H9 (cell line): ENCODE measurements around the gene DLG2. TPM values are rescaled to one million over a fixed set of nuclear protein-coding genes. Genes with fewer than 3 reads are reported as not detected.

Experiments used
- DNase-seq: peaks from one replicate; pipeline ENCODE4 v3.0.0-alpha.2; 2017
- H2AFZ ChIP-seq: one replicate; pipeline ENCODE4 v1.6.1; 2013; ENCODE audit warnings: mild to moderate bottlenecking, low read length, control low read depth, moderate library complexity
- H2AK5ac ChIP-seq: 2 replicates; pipeline ENCODE4 v1.6.1; 2013; ENCODE audit warnings: low read length, control low read depth, mixed read lengths; ENCODE audit not compliant: insufficient read length
- H2BK120ac ChIP-seq: one replicate; pipeline ENCODE4 v1.6.1; 2013; ENCODE audit warnings: low read depth, mild to moderate bottlenecking, low read length, control low read depth, inconsistent platforms; ENCODE audit not compliant: poor library complexity, severe bottlenecking
- H2BK12ac ChIP-seq: 2 replicates; pipeline ENCODE4 v1.6.1; 2013; ENCODE audit warnings: low read length, control low read depth, mixed read lengths, low read depth; ENCODE audit not compliant: insufficient read length
- H2BK15ac ChIP-seq: 2 replicates; pipeline ENCODE4 v1.6.1; 2013; ENCODE audit warnings: low read depth, low read length, control low read depth
- H2BK20ac ChIP-seq: one replicate; pipeline ENCODE4 v1.6.1; 2013; ENCODE audit warnings: low read depth, mild to moderate bottlenecking, low read length, control low read depth, inconsistent platforms; ENCODE audit not compliant: poor library complexity, severe bottlenecking
- H2BK5ac ChIP-seq: 2 replicates; pipeline ENCODE4 v1.6.1; 2013; ENCODE audit warnings: low read length, control low read depth, mixed read lengths; ENCODE audit not compliant: insufficient read length
- H3K14ac ChIP-seq: 2 replicates; pipeline ENCODE4 v1.6.1; 2013; ENCODE audit warnings: low read length, control low read depth; ENCODE audit not compliant: insufficient read depth
- H3K18ac ChIP-seq: 2 replicates; pipeline ENCODE4 v1.6.1; 2013; ENCODE audit warnings: low read depth, mild to moderate bottlenecking, mixed read lengths, low read length, control low read depth; ENCODE audit not compliant: insufficient read length
- H3K23ac ChIP-seq: 2 replicates; pipeline ENCODE4 v1.6.1; 2013; ENCODE audit warnings: low read length, control low read depth, mixed read lengths, low read depth; ENCODE audit not compliant: insufficient read length
- H3K23me2 ChIP-seq: 2 replicates; pipeline ENCODE4 v1.6.1; 2013; ENCODE audit warnings: low read depth, mild to moderate bottlenecking, mixed read lengths, low read length, control low read depth; ENCODE audit not compliant: insufficient read length, poor library complexity, severe bottlenecking
- H3K27ac ChIP-seq: 2 replicates; pipeline ENCODE4 v1.5.1; 2013; ENCODE audit warnings: low read length, control low read depth, mixed read lengths, low read depth; ENCODE audit not compliant: insufficient read length
- H3K27me3 ChIP-seq: 2 replicates; pipeline ENCODE4 v1.6.1; 2013; ENCODE audit warnings: low read length, control low read depth, inconsistent platforms; ENCODE audit not compliant: insufficient read depth
- H3K4ac ChIP-seq: 2 replicates; pipeline ENCODE4 v1.6.1; 2013; ENCODE audit warnings: low read depth, mild to moderate bottlenecking, control low read depth, inconsistent platforms, low read length, moderate library complexity
- H3K4me1 ChIP-seq: 2 replicates; pipeline ENCODE4 v1.6.1; 2013; ENCODE audit warnings: low read length, control low read depth, inconsistent platforms; ENCODE audit not compliant: insufficient read depth
- H3K4me2 ChIP-seq: 2 replicates; pipeline ENCODE4 v1.6.1; 2013; ENCODE audit warnings: low read length, control low read depth, mixed read lengths; ENCODE audit not compliant: insufficient read length, insufficient read depth
- H3K56ac ChIP-seq: 2 replicates; pipeline ENCODE4 v1.6.1; 2013; ENCODE audit warnings: low read depth, mild to moderate bottlenecking, mixed read lengths, low read length, control low read depth; ENCODE audit not compliant: insufficient read length
- H3K79me1 ChIP-seq: 2 replicates; pipeline ENCODE4 v1.6.1; 2013; ENCODE audit warnings: low read depth, mild to moderate bottlenecking, moderate library complexity, low read length, control low read depth, inconsistent platforms; ENCODE audit not compliant: insufficient read depth, poor library complexity, severe bottlenecking
- H3K79me2 ChIP-seq: 2 replicates; pipeline ENCODE4 v1.6.1; 2013; ENCODE audit warnings: low read length, control low read depth, inconsistent platforms; ENCODE audit not compliant: insufficient read depth
- H3K9ac ChIP-seq: 2 replicates; pipeline ENCODE4 v1.6.1; 2013; ENCODE audit warnings: low read length, control low read depth, mixed read lengths; ENCODE audit not compliant: insufficient read length; ENCODE audit errors: extremely low read depth
- H3K9me3 ChIP-seq: one replicate; pipeline ENCODE4 v1.6.1; 2013; ENCODE audit warnings: low read depth, low read length, inconsistent platforms; ENCODE audit not compliant: control insufficient read depth
- H3T11ph ChIP-seq: one replicate; pipeline ENCODE4 v1.6.1; 2013; ENCODE audit warnings: mild to moderate bottlenecking, low read length, control low read depth, inconsistent platforms
- H4K20me1 ChIP-seq: one replicate; pipeline ENCODE4 v1.6.1; 2013; ENCODE audit not compliant: control insufficient read depth, insufficient read length, insufficient read depth
- H4K5ac ChIP-seq: 2 replicates; pipeline ENCODE4 v1.6.1; 2013; ENCODE audit warnings: low read depth, mild to moderate bottlenecking, mixed read lengths, low read length, control low read depth; ENCODE audit not compliant: insufficient read length
- H4K8ac ChIP-seq: replicated peaks from 2 replicates; pipeline ENCODE4 v1.6.1; 2013; ENCODE audit warnings: low read length, control low read depth, mixed read lengths, low read depth; ENCODE audit not compliant: insufficient read length
- H4K91ac ChIP-seq: 2 replicates; pipeline ENCODE4 v1.6.1; 2013; ENCODE audit warnings: low read depth, mild to moderate bottlenecking, moderate library complexity, mixed read lengths, low read length, control low read depth; ENCODE audit not compliant: insufficient read length
- H3K27ac Mint-ChIP-seq, 3 experiments: 2 replicates in 2 of 3; 3 replicates in 1 of 3; pipeline ENCODE4 v1.8.0; 2020 to 2021; ENCODE audit warnings: mixed read lengths in 3 of 3, mild to moderate bottlenecking in 1 of 3, moderate library complexity in 1 of 3
- H3K27me3 Mint-ChIP-seq: 2 replicates; pipeline ENCODE4 v1.8.0; 2021; ENCODE audit warnings: low read depth, mild to moderate bottlenecking, moderate library complexity, mixed read lengths
- H3K36me3 Mint-ChIP-seq, 3 experiments: 2 replicates in 2 of 3; 3 replicates in 1 of 3; pipeline ENCODE4 v1.8.0; 2020 to 2021; ENCODE audit warnings: low read depth in 3 of 3, mixed read lengths in 3 of 3; ENCODE audit not compliant: insufficient read depth in 1 of 3
- H3K4me1 Mint-ChIP-seq, 2 experiments: 2 replicates each; pipeline ENCODE4 v1.8.0; 2020; ENCODE audit warnings: mixed read lengths in 2 of 2
- H3K4me3 Mint-ChIP-seq, 2 experiments: 2 replicates in 1 of 2; 3 replicates in 1 of 2; pipeline ENCODE4 v1.8.0; 2020 to 2021; ENCODE audit warnings: mild to moderate bottlenecking in 2 of 2, mixed read lengths in 2 of 2, moderate library complexity in 1 of 2
- H3K9me3 Mint-ChIP-seq, 2 experiments: 2 replicates in 1 of 2; 3 replicates in 1 of 2; pipeline ENCODE4 v1.8.0; 2020; ENCODE audit warnings: mild to moderate bottlenecking in 2 of 2, mixed read lengths in 2 of 2, moderate library complexity in 1 of 2
- WGBS: extraction: QIAGEN DNeasy Blood & Tissue Kit; methylation state at CpG from one replicate; pipeline ENCODE4 v1.1.7; 2013; ENCODE audit warnings: missing lambda C conversion rate, low lambda C conversion rate, mixed read lengths; ENCODE audit not compliant: insufficient read length; ENCODE audit errors: extremely low coverage; 5-methylcytosine and 5-hydroxymethylcytosine counted together
- total RNA-seq: library from RNA; stranded (reverse); gene quantifications from 2 replicates; pipeline ENCODE4 v1.2.1, GENCODE V29; 2021
- TF ChIP-seq, protein P1 (sequence below): fragments of 200-600 bp; sonication (generic); conservative IDR thresholded peaks from 3 replicates; pipeline ENCODE4 v1.8.0; 2021; ENCODE audit warnings: antibody characterized with exemption, mild to moderate bottlenecking

The DLG2 gene
- total RNA-seq, 1 experiment from 2014 or later = 8.0 TPM

DNA sequence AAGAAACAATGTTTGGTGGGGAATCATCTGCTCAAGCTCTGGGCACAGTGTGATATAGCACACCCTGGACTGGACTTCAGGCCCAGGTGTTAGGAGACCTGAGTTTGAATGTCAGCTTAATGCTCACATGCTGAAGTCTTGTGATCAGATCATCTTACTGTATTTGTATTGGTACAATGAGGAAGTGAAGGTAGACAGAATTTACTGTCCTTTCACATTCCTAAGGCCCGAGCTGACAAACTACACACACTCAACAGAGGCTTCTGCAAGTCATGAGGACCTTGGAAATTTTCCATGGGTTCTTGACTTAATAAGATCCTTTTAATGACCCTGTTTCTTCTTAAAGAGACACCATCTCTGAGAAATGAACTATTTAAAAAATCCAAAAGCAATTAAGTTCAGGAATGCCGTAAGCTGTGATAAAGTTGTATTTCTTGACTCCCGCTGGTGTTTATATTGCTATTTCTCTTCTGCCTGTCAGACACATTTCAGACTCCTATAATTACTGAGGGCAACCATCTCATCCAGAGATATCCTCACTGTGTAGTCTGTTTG lies 802.0 kb downstream of the DLG2 start:
- no CpG with 5 or more reads among the region's 3 CpGs for WGBS
- Histone ChIP-seq H3K4me1 (no peaks in the 10 kb centered on the region), H3K4me2 (no peak overlapping the region), H3K23ac (no peak overlapping the region), H3K27ac (no peak overlapping the region), H2BK20ac (no peak overlapping the region), H2AK5ac (no peak overlapping the region), H2BK15ac (no peak overlapping the region), H3K79me1 (no peaks in the 10 kb centered on the region), H3K79me2 (no peaks in the 10 kb centered on the region), H2BK5ac (no peak overlapping the region), H4K20me1 (no peaks in the 10 kb centered on the region), H3K18ac (no peak overlapping the region), H3K14ac (no peak overlapping the region), H3K27me3 (no peaks in the 10 kb centered on the region), H2BK12ac (no peak overlapping the region), H3K9ac (no peak overlapping the region), H3K56ac (no peak overlapping the region), H4K5ac (no peak overlapping the region), H2BK120ac (no peak overlapping the region), H3K23me2 (no peaks in the 10 kb centered on the region), H2AFZ (no peak overlapping the region), H4K8ac (no peak overlapping the region), H3K4ac (no peak overlapping the region), H3T11ph (no peak overlapping the region), H4K91ac (no peak overlapping the region), H3K9me3 (no peaks in the 10 kb centered on the region)
- H3K27ac Mint-ChIP-seq = no peak overlapping the region; a peak in 1 of 7 replicates
- TF ChIP-seq, protein P1, sequence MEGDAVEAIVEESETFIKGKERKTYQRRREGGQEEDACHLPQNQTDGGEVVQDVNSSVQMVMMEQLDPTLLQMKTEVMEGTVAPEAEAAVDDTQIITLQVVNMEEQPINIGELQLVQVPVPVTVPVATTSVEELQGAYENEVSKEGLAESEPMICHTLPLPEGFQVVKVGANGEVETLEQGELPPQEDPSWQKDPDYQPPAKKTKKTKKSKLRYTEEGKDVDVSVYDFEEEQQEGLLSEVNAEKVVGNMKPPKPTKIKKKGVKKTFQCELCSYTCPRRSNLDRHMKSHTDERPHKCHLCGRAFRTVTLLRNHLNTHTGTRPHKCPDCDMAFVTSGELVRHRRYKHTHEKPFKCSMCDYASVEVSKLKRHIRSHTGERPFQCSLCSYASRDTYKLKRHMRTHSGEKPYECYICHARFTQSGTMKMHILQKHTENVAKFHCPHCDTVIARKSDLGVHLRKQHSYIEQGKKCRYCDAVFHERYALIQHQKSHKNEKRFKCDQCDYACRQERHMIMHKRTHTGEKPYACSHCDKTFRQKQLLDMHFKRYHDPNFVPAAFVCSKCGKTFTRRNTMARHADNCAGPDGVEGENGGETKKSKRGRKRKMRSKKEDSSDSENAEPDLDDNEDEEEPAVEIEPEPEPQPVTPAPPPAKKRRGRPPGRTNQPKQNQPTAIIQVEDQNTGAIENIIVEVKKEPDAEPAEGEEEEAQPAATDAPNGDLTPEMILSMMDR = no peak
- no peak for DNase-seq
- H3K4me3 Mint-ChIP-seq = no peak overlapping the region
- peaks cover 0 to 2% of the 10 kb centered on the region in 2 experiments; a peak in 1 of 4 replicates for H3K4me1 Mint-ChIP-seq
- no peaks in the 10 kb centered on the region for H3K36me3 Mint-ChIP-seq
- no peaks in the 10 kb centered on the region for H3K27me3 Mint-ChIP-seq
- H3K9me3 Mint-ChIP-seq = no peaks in the 10 kb centered on the region
